OCI-LY7 (cell line): Measurements from ENCODE around the gene GOLGA6L7. TPM values are rescaled to one million over a fixed set of nuclear protein-coding genes. Genes with fewer than 3 reads are reported as not detected.

Experiments
- BruUV-seq: library from RNA; stranded (reverse); fragments of 400-500 nt; replicated peaks from 2 replicates; lab custom pipeline; 2021; lab: Mats Ljungman, UMichigan
- CTCF ChIA-PET: fragments of 300-600 bp; sonication (Branson Sonifier 250); formaldehyde crosslinking; loops from one replicate; lab custom pipeline; 2022; ENCODE audit warnings: antibody characterized with exemption; ENCODE audit not compliant: unreplicated experiment; lab: Charles Lee
- POLR2A ChIA-PET: fragments of 300-600 bp; sonication (Branson Sonifier 250); formaldehyde crosslinking; loops from one replicate; lab custom pipeline; 2022; ENCODE audit warnings: antibody characterized with exemption; lab: Charles Lee
- DNase-seq: peaks from one replicate; pipeline ENCODE4 v3.0.0-alpha.2; 2015; ENCODE audit warnings: low spot score
- H2AFZ ChIP-seq: fragments of 200-600 bp; sonication (generic), shearing (Covaris generic); 2 replicates; pipeline ENCODE4 v1.6.1; 2014; ENCODE audit warnings: mild to moderate bottlenecking, antibody characterized with exemption, low read length, moderate library complexity
- H3K27ac ChIP-seq: fragments of 200-600 bp; sonication (generic); 2 replicates; pipeline ENCODE4 v1.5.1; 2014; ENCODE audit warnings: mixed run types, low read depth, mild to moderate bottlenecking, moderate library complexity, low read length, inconsistent platforms; ENCODE audit not compliant: poor library complexity, severe bottlenecking
- H3K36me3 ChIP-seq: fragments of 200-600 bp; sonication (generic); 2 replicates; pipeline ENCODE4 v1.6.1; 2014; ENCODE audit warnings: mild to moderate bottlenecking, antibody characterized with exemption, low read length, moderate library complexity, mixed read lengths; ENCODE audit not compliant: insufficient read depth
- H3K4me1 ChIP-seq: fragments of 200-600 bp; sonication (generic); 2 replicates; pipeline ENCODE4 v1.5.1; 2014; ENCODE audit warnings: mild to moderate bottlenecking, low read length; ENCODE audit not compliant: insufficient read depth, poor library complexity, severe bottlenecking
- H3K4me2 ChIP-seq: fragments of 200-600 bp; sonication (generic); 2 replicates; pipeline ENCODE4 v1.6.1; 2014; ENCODE audit warnings: mild to moderate bottlenecking, low read length
- H3K4me3 ChIP-seq: fragments of 200-600 bp; sonication (generic); 2 replicates; pipeline ENCODE4 v1.5.1; 2014; ENCODE audit warnings: mild to moderate bottlenecking, low read depth, low read length; ENCODE audit not compliant: poor library complexity, severe bottlenecking
- H3K79me2 ChIP-seq: fragments of 200-600 bp; sonication (generic); 2 replicates; pipeline ENCODE4 v1.6.1; 2016; ENCODE audit warnings: low read depth, mild to moderate bottlenecking, low read length, moderate library complexity, mixed read lengths; ENCODE audit not compliant: insufficient read depth
- H3K9me2 ChIP-seq: fragments of 200-600 bp; sonication (generic); 2 replicates; pipeline ENCODE4 v1.6.1; 2016; ENCODE audit warnings: mild to moderate bottlenecking, low read length, mixed read lengths; ENCODE audit not compliant: insufficient read depth
- H3K9me3 ChIP-seq: fragments of 200-600 bp; sonication (generic); 2 replicates; pipeline ENCODE4 v1.6.1; 2014; ENCODE audit warnings: mild to moderate bottlenecking, mixed run types, low read length, mixed read lengths
- H4K20me1 ChIP-seq: fragments of 200-600 bp; sonication (generic); 2 replicates; pipeline ENCODE4 v1.6.1; 2014; ENCODE audit warnings: mild to moderate bottlenecking, antibody characterized with exemption, low read length, moderate library complexity, mixed read lengths; ENCODE audit not compliant: insufficient read depth
- EZH2phosphoT487 ChIP-seq: fragments of 200-600 bp; sonication (generic); IDR thresholded peaks from 2 replicates; pipeline ENCODE4 v1.6.1; 2018; ENCODE audit warnings: low read depth, borderline replicate concordance, mild to moderate bottlenecking, mixed run types, antibody characterized with exemption, low read length, moderate library complexity, mixed read lengths
- intact Hi-C: fragments of 100-400 bp; cut with micrococcal nuclease; formaldehyde crosslinking; loops from one replicate; pipeline ENCODE4 v1.10.0; 2022; ENCODE audit not compliant: unreplicated experiment
- total RNA-seq, 2 experiments: library from RNA; depleted of rRNA in 1 of 2; stranded (reverse); fragments of >200 nt in 1 of 2; shearing (Covaris generic) in 1 of 2; gene quantifications; 2 replicates each; pipeline ENCODE4 v1.2.3, GENCODE V29; 2014 to 2022
- TF ChIP-seq, protein P1 (sequence below): fragments of 200-600 bp; sonication (generic); conservative IDR thresholded peaks from 2 replicates; pipeline ENCODE4 v1.5.1; 2014; ENCODE audit warnings: mild to moderate bottlenecking, antibody characterized with exemption, low read length, moderate library complexity, mixed read lengths

The GOLGA6L7 gene
- total RNA-seq, 2 experiments from 2014 or later, result not detected

DNA sequence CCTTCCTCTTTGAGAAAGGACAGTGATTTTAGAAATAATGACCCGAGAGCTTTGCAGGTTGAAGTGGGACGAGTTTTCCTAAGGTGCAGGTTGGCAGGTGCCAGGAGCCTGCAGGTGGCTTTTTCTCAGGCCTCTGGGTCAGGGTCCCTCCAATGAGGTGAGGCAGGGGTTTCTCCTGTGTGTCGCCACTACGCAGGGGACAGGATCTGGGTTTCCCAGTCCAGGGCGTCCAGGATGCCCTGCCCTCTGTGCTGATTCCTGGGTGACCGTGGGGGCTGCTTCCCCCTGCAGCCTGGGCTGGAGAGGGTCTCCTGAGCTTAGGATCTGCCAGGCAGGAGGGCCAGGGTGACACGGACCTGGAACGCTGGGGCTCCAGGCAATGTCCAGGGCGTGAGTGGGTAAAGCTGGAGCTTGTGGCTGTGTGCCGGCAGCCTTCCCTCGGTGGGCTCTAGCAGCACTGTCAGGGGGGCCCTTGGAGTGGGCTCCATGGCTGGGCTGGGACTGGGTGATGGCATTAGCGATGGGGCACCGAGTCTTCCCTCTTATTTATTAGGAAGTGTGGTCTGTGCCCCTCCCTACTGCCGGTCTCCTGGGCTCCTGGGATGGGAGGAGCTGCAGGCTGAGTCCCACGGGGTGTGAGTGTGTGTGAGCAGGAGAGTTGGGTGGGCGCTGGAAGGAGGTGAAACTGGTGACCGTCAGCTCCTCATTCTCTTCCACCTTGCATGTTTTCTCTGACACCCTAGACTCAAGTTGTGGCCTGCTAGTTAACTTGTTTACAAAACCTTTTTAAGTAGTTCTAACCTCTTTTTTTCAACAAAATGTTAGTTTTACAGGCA, 39.1 kb upstream of the GOLGA6L7 start:
- no peaks in the 10 kb centered on the region for H3K9me3 ChIP-seq
- TF ChIP-seq EZH2phosphoT487, result no peak
- TF ChIP-seq, protein P1, sequence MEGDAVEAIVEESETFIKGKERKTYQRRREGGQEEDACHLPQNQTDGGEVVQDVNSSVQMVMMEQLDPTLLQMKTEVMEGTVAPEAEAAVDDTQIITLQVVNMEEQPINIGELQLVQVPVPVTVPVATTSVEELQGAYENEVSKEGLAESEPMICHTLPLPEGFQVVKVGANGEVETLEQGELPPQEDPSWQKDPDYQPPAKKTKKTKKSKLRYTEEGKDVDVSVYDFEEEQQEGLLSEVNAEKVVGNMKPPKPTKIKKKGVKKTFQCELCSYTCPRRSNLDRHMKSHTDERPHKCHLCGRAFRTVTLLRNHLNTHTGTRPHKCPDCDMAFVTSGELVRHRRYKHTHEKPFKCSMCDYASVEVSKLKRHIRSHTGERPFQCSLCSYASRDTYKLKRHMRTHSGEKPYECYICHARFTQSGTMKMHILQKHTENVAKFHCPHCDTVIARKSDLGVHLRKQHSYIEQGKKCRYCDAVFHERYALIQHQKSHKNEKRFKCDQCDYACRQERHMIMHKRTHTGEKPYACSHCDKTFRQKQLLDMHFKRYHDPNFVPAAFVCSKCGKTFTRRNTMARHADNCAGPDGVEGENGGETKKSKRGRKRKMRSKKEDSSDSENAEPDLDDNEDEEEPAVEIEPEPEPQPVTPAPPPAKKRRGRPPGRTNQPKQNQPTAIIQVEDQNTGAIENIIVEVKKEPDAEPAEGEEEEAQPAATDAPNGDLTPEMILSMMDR, result no peak
- H3K4me1 ChIP-seq, result no peaks in the 10 kb centered on the region
- no peaks in the 10 kb centered on the region for H3K36me3 ChIP-seq
- H3K9me2 ChIP-seq, result no peaks in the 10 kb centered on the region
- H3K4me2 ChIP-seq, result no peak overlapping the region
- no peak overlapping the region for H3K4me3 ChIP-seq
- ChIA-PET POLR2A (no interaction called here), CTCF (no interaction called here)
- H4K20me1 ChIP-seq, result no peaks in the 10 kb centered on the region
- H3K27ac ChIP-seq, result no peak overlapping the region
- no peak for DNase-seq
- no TSS peak for BruUV-seq
- intact Hi-C loops, result no loop called here
- H2AFZ ChIP-seq, result no peak overlapping the region
- H3K79me2 ChIP-seq, result no peaks in the 10 kb centered on the region

DNA sequence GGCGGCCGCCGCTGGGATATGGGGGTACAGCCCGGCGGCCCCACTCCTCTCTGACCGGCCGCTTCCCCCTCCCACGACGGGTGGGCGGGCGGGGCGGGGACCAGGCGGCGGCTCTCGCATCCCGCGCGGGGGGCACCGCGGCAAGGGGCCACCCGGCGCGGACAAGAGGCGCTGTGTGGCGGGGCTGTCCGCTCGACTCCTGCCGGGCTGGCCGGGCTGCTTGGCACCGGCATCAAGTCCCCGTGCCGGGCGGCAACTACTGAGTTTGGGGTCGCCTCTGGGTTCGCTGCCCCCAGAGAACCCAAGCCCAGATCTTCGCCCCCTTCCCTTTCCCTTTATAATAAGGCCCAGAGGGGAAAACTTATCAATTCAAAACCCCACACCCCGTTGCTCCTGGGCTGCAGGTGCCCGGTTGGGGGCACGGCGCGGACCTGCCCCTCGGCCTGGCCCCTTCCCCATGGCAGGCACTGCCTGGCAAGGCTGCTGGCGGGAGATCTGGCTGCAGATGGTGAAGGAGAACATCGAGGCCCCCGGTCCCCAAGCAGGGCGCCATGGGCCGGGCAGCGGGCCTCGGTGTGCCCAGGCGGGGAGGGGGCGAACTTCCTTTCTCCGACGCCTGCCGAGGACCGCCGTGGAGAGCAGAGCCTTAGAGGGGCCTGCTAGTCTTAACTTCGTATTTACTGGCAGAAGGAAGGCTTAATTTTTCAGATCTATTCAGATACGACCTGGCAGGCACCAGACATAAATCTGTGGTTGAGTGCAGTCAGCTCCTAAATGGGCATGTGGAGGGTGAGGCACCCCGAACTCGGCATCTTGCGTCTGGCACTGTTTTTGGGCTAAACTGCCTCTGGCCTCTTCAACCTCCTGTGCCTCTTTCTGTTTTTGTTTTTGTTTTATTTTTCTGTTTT, 38.2 kb upstream of the GOLGA6L7 start:
- H3K4me3 ChIP-seq, result no peak overlapping the region

More for the DNA sequence above, 38.2 kb upstream of the GOLGA6L7 start:
- no peaks in the 10 kb centered on the region for H3K9me3 ChIP-seq
- no peak overlapping the region for H3K27ac ChIP-seq
- ChIA-PET CTCF (no interaction called here), POLR2A (no interaction called here)
- H3K9me2 ChIP-seq, result no peaks in the 10 kb centered on the region
- no peaks in the 10 kb centered on the region for H3K36me3 ChIP-seq
- intact Hi-C loops, result no loop called here
- TF ChIP-seq EZH2phosphoT487, result no peak
- TF ChIP-seq, protein P1, result no peak
- no peaks in the 10 kb centered on the region for H3K4me1 ChIP-seq
- H3K79me2 ChIP-seq, result no peaks in the 10 kb centered on the region
- H4K20me1 ChIP-seq, result no peaks in the 10 kb centered on the region
- H2AFZ ChIP-seq, result no peak overlapping the region
- DNase-seq, result no peak
- BruUV-seq, result no TSS peak
- no peak overlapping the region for H3K4me2 ChIP-seq
